Kidney glomerular epithelial cell (primary cell): ENCODE data around the gene MAPRE2.
"Not testable (repeated sequence)": the region's sequence is repeated elsewhere in the genome, so short reads cannot be mapped to it uniquely, and the experiment has no call there.

Experiments
- DNase-seq: peaks from one replicate; lab custom pipeline; 2025; lab: John Stamatoyannopoulos, UW

The MAPRE2 gene

GRCh38 chr18:35155398-35156117 lies 114.3 kb downstream of the MAPRE2 start:
- no peak for DNase-seq

- DNase-seq: no peak
Measured at GRCh38 chr18:35157181-35157580, 116.0 kb downstream of the MAPRE2 start.

- no peak for DNase-seq
Measured at GRCh38 chr18:35158728-35159450, 117.7 kb downstream of the MAPRE2 start.

- DNase-seq: no peak
Measured at GRCh38 chr18:35159782-35160181, 118.6 kb downstream of the MAPRE2 start.

GRCh38 chr18:35161485-35161884 lies 120.3 kb downstream of the MAPRE2 start:
- DNase-seq: no peak

- DNase-seq: no peak
Measured at GRCh38 chr18:35161934-35162333, 120.7 kb downstream of the MAPRE2 start.

GRCh38 chr18:35163014-35163539 lies 121.9 kb downstream of the MAPRE2 start:
- DNase-seq: peak; percentile 27

GRCh38 chr18:35163721-35164120 lies 122.5 kb downstream of the MAPRE2 start:
- no peak for DNase-seq

- DNase-seq: no peak
Measured at GRCh38 chr18:35164133-35164532, 122.9 kb downstream of the MAPRE2 start.

GRCh38 chr18:35167332-35167731 lies 126.1 kb downstream of the MAPRE2 start:
- no peak for DNase-seq

- no peak for DNase-seq
Measured at GRCh38 chr18:35167857-35168256, 126.6 kb downstream of the MAPRE2 start.

- not testable (repeated sequence) for DNase-seq
Measured at GRCh38 chr18:35170323-35170722, 129.1 kb downstream of the MAPRE2 start.

- DNase-seq: peak; percentile 39
Measured at GRCh38 chr18:35171315-35171987, 130.2 kb downstream of the MAPRE2 start.

- DNase-seq: no peak
Measured at GRCh38 chr18:35172009-35172408, 130.8 kb downstream of the MAPRE2 start.

- no peak for DNase-seq
Measured at GRCh38 chr18:35172451-35173035, 131.3 kb downstream of the MAPRE2 start.

- no peak for DNase-seq
Measured at GRCh38 chr18:35174093-35174731, 133.0 kb downstream of the MAPRE2 start.

GRCh38 chr18:35174745-35175144 lies 133.5 kb downstream of the MAPRE2 start:
- DNase-seq: no peak

- DNase-seq: no peak
Measured at GRCh38 chr18:35176925-35177324, 135.7 kb downstream of the MAPRE2 start.

GRCh38 chr18:35178260-35178659 lies 137.0 kb downstream of the MAPRE2 start:
- peak; percentile 39 for DNase-seq

- DNase-seq: no peak
Measured at GRCh38 chr18:35179906-35180305, 138.7 kb downstream of the MAPRE2 start.

GRCh38 chr18:35180455-35180854 lies 139.2 kb downstream of the MAPRE2 start:
- no peak for DNase-seq

- no peak for DNase-seq
Measured at GRCh38 chr18:35182151-35182550, 140.9 kb downstream of the MAPRE2 start.
